ENCODE measurements around the gene RRP15. TPM values are rescaled to one million over a fixed set of nuclear protein-coding genes. Genes with fewer than 3 reads are reported as not detected.

RRP15 gene
- total RNA-seq, 1 donor from 2014 or later: 3.7 TPM

DNA sequence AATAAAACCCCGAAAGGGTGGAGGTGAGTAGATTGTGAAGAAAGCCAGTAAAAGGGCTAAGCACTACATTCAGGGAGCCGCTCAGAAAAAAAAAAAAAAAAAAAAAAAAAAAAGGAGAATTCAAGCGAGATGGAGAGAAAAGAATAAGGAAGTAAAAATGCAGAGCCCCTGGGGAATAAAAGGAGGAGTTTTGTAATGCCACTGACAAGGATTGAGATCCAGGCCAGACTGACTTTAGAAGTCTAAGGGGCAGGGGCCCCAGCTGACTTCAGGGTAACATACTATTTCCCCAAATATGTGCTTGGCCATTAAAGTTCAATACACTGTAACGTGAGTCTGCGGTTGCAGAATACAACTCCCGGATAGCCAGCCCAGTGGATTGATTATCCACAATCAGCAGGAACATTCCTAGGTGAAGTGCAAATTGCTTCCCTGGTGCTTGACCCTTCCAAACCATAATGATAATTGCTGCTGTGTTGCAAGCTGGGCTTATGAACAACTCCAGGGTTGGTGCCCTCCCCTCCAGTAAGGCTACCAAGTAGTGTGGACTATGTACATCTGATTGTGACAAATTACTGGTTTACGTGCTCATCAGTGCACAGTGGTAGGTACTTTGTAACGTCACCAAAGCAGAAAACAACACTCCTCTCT, 30.7 kb upstream of the RRP15 start:
- intact Hi-C loops (cut with DNase I): no loop called here
- Histone ChIP-seq H3K9me3 (no peaks in the 10 kb centered on the region), H3K4me3 (no peak overlapping the region), H3K27me3 (no peaks in the 10 kb centered on the region), H3K4me1 (no peaks in the 10 kb centered on the region), H3K36me3 (no peaks in the 10 kb centered on the region), H3K27ac (no peak overlapping the region)
- no peak for DNase-seq (ENCODE audit: extremely low spot score in 2 of 2)
- TF ChIP-seq POLR2AphosphoS5 (IDR thresholded peaks at IDR 0.05; ENCODE audit: insufficient read depth in 1 of 2, low read depth in 1 of 2): no peak
- TF ChIP-seq POLR2A (IDR thresholded peaks at IDR 0.05): no peak
- TF ChIP-seq, protein P1, sequence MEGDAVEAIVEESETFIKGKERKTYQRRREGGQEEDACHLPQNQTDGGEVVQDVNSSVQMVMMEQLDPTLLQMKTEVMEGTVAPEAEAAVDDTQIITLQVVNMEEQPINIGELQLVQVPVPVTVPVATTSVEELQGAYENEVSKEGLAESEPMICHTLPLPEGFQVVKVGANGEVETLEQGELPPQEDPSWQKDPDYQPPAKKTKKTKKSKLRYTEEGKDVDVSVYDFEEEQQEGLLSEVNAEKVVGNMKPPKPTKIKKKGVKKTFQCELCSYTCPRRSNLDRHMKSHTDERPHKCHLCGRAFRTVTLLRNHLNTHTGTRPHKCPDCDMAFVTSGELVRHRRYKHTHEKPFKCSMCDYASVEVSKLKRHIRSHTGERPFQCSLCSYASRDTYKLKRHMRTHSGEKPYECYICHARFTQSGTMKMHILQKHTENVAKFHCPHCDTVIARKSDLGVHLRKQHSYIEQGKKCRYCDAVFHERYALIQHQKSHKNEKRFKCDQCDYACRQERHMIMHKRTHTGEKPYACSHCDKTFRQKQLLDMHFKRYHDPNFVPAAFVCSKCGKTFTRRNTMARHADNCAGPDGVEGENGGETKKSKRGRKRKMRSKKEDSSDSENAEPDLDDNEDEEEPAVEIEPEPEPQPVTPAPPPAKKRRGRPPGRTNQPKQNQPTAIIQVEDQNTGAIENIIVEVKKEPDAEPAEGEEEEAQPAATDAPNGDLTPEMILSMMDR (IDR thresholded peaks at IDR 0.05): no peak

DNA sequence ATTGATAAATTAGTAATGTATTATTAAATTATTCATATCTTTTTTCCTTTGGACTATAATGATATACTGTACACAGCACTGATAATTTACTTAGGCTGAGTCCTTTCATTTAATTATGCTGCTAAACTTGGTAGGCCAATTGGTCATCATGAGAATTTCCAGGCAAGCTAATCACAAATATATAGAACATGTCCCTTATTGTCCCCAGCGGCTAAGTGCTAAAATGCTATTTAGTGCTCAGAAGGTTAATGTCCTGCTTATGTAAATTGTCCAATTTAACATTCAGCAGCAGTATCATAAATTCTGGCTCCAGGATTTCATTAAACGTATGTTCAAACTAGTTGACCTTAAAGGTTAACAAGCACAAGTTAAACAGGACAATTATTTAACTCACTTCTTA, 30.0 kb upstream of the RRP15 start:
- Histone ChIP-seq H3K27me3 (no peaks in the 10 kb centered on the region), H3K36me3 (no peaks in the 10 kb centered on the region), H3K27ac (no peak overlapping the region), H3K9me3 (no peaks in the 10 kb centered on the region), H3K4me3 (no peak overlapping the region), H3K4me1 (no peaks in the 10 kb centered on the region)
- TF ChIP-seq POLR2AphosphoS5 (IDR thresholded peaks at IDR 0.05; ENCODE audit: insufficient read depth in 1 of 2, low read depth in 1 of 2) (no peak), POLR2A (IDR thresholded peaks at IDR 0.05) (no peak)
- TF ChIP-seq, protein P1 (IDR thresholded peaks at IDR 0.05): no peak
- intact Hi-C loops (cut with DNase I): no loop called here
- DNase-seq (ENCODE audit: extremely low spot score in 2 of 2): no peak

DNA sequence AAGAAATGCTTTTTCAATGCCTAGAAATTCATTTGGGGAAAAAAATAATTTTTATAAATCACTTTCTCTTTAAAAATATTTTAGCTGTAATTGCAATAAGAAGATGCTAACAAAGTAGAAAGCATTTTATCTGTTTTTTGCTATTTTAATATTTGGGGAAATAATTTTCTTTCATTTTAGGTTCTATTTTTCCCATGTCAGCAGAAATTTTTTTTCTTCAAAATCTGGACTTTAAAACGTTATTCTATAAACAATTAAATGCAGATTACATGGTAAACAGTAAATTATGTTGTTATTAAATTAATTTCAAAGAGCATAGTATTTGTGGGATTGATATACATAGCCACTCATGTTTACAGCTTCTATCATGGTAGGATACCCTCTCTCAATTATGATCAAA, 27.7 kb upstream of the RRP15 start:
- Histone ChIP-seq H3K36me3 (no peaks in the 10 kb centered on the region), H3K27ac (no peak overlapping the region), H3K27me3 (no peaks in the 10 kb centered on the region), H3K4me1 (no peaks in the 10 kb centered on the region), H3K4me3 (no peak overlapping the region), H3K9me3 (no peaks in the 10 kb centered on the region)
- no peak for DNase-seq (ENCODE audit: extremely low spot score in 2 of 2)
- intact Hi-C loops (cut with DNase I): no loop called here
- TF ChIP-seq POLR2A (IDR thresholded peaks at IDR 0.05): no peak
- TF ChIP-seq, protein P1 (IDR thresholded peaks at IDR 0.05): no peak
- no peak for TF ChIP-seq POLR2AphosphoS5 (IDR thresholded peaks at IDR 0.05; ENCODE audit: insufficient read depth in 1 of 2, low read depth in 1 of 2)

DNA sequence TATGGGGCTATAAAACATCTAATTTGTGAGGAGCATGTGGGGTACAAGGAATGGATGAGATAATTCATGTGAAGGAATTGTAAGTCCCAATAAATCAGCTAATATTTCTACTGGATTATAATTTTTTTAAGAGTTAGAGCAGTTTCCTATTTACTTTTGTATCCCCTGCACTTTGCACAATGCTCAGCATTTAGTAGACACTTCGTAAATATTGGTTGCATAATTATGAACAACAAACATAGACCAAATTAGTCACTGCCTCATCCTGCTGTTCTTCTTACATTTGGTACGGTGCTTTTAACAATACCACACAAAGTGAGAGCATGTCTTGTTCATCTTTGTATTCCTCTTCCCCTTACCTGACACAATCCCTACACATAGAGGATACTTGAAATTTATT, 27.1 kb upstream of the RRP15 start:
- no peak for DNase-seq (ENCODE audit: extremely low spot score in 2 of 2)
- no peak overlapping the region for H3K4me3 ChIP-seq
- intact Hi-C loops (cut with DNase I): no loop called here

DNA sequence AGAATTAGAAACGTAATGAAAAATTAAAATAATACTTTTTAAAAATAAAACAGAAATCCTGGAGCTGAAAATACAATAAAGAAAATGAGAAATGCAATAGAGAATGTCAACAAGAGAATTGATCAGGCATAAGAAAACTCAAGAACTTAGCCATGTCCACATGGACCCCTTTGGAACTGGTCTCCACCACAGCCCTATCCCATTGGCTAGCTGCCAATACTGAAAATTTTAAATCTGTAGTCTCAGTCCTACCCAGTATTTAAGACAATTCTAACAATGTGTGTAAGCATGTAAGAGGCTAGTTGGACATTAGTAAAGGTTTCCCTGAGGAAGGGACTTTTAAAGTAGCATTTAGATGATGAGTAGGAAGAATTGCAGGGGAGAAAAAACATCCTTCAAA, 25.8 kb upstream of the RRP15 start:
- intact Hi-C loops (cut with DNase I): no loop called here

More for the DNA sequence above, 27.1 kb upstream of the RRP15 start:
- Histone ChIP-seq H3K9me3 (no peaks in the 10 kb centered on the region), H3K27ac (no peak overlapping the region), H3K4me1 (no peaks in the 10 kb centered on the region), H3K36me3 (no peaks in the 10 kb centered on the region), H3K27me3 (no peaks in the 10 kb centered on the region)
- TF ChIP-seq, protein P1 (IDR thresholded peaks at IDR 0.05): no peak
- no peak for TF ChIP-seq POLR2AphosphoS5 (IDR thresholded peaks at IDR 0.05; ENCODE audit: insufficient read depth in 1 of 2, low read depth in 1 of 2)
- TF ChIP-seq POLR2A (IDR thresholded peaks at IDR 0.05): no peak

More for the DNA sequence above, 25.8 kb upstream of the RRP15 start:
- TF ChIP-seq, protein P1 (IDR thresholded peaks at IDR 0.05): no peak
- TF ChIP-seq POLR2AphosphoS5 (IDR thresholded peaks at IDR 0.05; ENCODE audit: insufficient read depth in 1 of 2, low read depth in 1 of 2) (no peak), POLR2A (IDR thresholded peaks at IDR 0.05) (no peak)
- Histone ChIP-seq H3K27me3 (no peaks in the 10 kb centered on the region), H3K4me3 (no peak overlapping the region), H3K4me1 (no peaks in the 10 kb centered on the region), H3K27ac (no peak overlapping the region), H3K9me3 (no peaks in the 10 kb centered on the region), H3K36me3 (no peaks in the 10 kb centered on the region)
- no peak for DNase-seq (ENCODE audit: extremely low spot score in 2 of 2)

Measured in vagina (tissue), 2 donors.